ENCODE measurements around the gene BCAS4.
"Not testable (repeated sequence)": the region's sequence is repeated elsewhere in the genome, so short reads cannot be mapped to it uniquely, and the experiment has no call there.

BCAS4 gene

GRCh38 chr20:50772420-50773185 is 22.3 kb upstream of the BCAS4 start:
- no peak for DNase-seq

- DNase-seq, result no peak
Observed at GRCh38 chr20:50774515-50774914, 20.3 kb upstream of the BCAS4 start.

- DNase-seq, result no peak
Observed at GRCh38 chr20:50776122-50776817, 18.6 kb upstream of the BCAS4 start.

- DNase-seq, result no peak
Observed at GRCh38 chr20:50777373-50777772, 17.5 kb upstream of the BCAS4 start.

- DNase-seq, result not testable (repeated sequence)
Observed at GRCh38 chr20:50778994-50779393, 15.9 kb upstream of the BCAS4 start.

- DNase-seq, result no peak
Observed at GRCh38 chr20:50783390-50783789, 11.5 kb upstream of the BCAS4 start.

GRCh38 chr20:50783903-50784302 is 11.0 kb upstream of the BCAS4 start:
- DNase-seq, result no peak

- DNase-seq, result no peak
Observed at GRCh38 chr20:50784464-50784863, 10.4 kb upstream of the BCAS4 start.

GRCh38 chr20:50786703-50787102 is 8.2 kb upstream of the BCAS4 start:
- no peak for DNase-seq

GRCh38 chr20:50787181-50787580 is 7.7 kb upstream of the BCAS4 start:
- no peak for DNase-seq

GRCh38 chr20:50788045-50788991 is 6.5 kb upstream of the BCAS4 start:
- DNase-seq, result no peak

GRCh38 chr20:50789968-50790650 is 4.8 kb upstream of the BCAS4 start:
- no peak for DNase-seq

GRCh38 chr20:50790651-50791277 is 4.1 kb upstream of the BCAS4 start:
- peak; percentile 86 for DNase-seq

- DNase-seq, result no peak
Observed at GRCh38 chr20:50792708-50793574, 1.9 kb upstream of the BCAS4 start.

GRCh38 chr20:50793575-50794016 is 1.3 kb upstream of the BCAS4 start:
- peak; percentile 54 for DNase-seq

- DNase-seq, result no peak
Observed at GRCh38 chr20:50794181-50794845, 548 bp upstream of the BCAS4 start.

GRCh38 chr20:50797142-50797541 is 2.3 kb downstream of the BCAS4 start:
- no peak for DNase-seq

- no peak for DNase-seq
Observed at GRCh38 chr20:50798650-50799049, 3.8 kb downstream of the BCAS4 start.

GRCh38 chr20:50799176-50799889 is 4.5 kb downstream of the BCAS4 start:
- no peak for DNase-seq

All from activated naive CD4-positive, alpha-beta T cell treated with anti-CD3 and anti-CD28 coated beads, Interleukin-2, amount 50 U/mL, for 16 hours (primary cell).